ENCODE results near the gene DTHD1. TPM values are rescaled to one million over a fixed set of nuclear protein-coding genes. Genes with fewer than 3 reads are reported as not detected.

The DTHD1 gene
- polyA plus RNA-seq, 1 of the 3 experiments (the other 2 are of a cell fraction) = not detected

- CTCF ChIA-PET = interaction anchor here (0.9 kb wide), 1 partner anchor 12 kb away, joined by 3 read pairs; no protein-coding TSS in a partner anchor
- Histone ChIP-seq H3K79me2 (ENCODE audit: insufficient read depth) (no peaks in the 10 kb centered on the region), H4K20me1 (ENCODE audit: insufficient read depth) (no peaks in the 10 kb centered on the region), H3F3A (replicated peaks; ENCODE audit: insufficient read depth) (no peaks in the 10 kb centered on the region), H2AFZ (ENCODE audit: low read depth) (no peak overlapping the region), H3K27me3 (ENCODE audit: insufficient read depth) (no peaks in the 10 kb centered on the region), H3K4me3 (ENCODE audit: low read depth in 2 of 2, low read length in 1 of 2) (no peak overlapping the region), H3K36me3 (replicated peaks in 1 of 2; ENCODE audit: control insufficient read depth in 1 of 2, insufficient read depth in 2 of 2, low read length in 1 of 2) (no peaks in the 10 kb centered on the region), H3K4me2 (no peak overlapping the region), H3K9me3 (no peaks in the 10 kb centered on the region), H3K9me2 (no peaks in the 10 kb centered on the region), H3K4me1 (ENCODE audit: control insufficient read depth in 1 of 2, insufficient read depth in 2 of 2, low read depth in 1 of 2, low read length in 1 of 2) (no peaks in the 10 kb centered on the region), H3K27ac (ENCODE audit: low read depth in 2 of 2, low read length in 1 of 2) (no peak overlapping the region), H3K9ac (no peak overlapping the region)
- POLR2A ChIA-PET = no interaction called here
- no peak for DNase-seq
- no peak for TF ChIP-seq TAF1 (IDR thresholded peaks at IDR 0.05; ENCODE audit: borderline replicate concordance, low read depth, low read length)
- TF ChIP-seq NRF1 (IDR thresholded peaks at IDR 0.05; ENCODE audit: low read depth, low read length) = no peak
- TF ChIP-seq REST (IDR thresholded peaks at IDR 0.05; ENCODE audit: low read depth, low read length) = no peak
- TF ChIP-seq MEF2A (IDR thresholded peaks at IDR 0.05; ENCODE audit: borderline replicate concordance, low read depth) = no peak
- no peak for TF ChIP-seq RXRA (IDR thresholded peaks at IDR 0.05; ENCODE audit: borderline replicate concordance, low read depth)
- TF ChIP-seq FOXM1 (IDR thresholded peaks at IDR 0.05; ENCODE audit: low read depth) = no peak
- TF ChIP-seq GATA2 (CRISPR knock-in tag; IDR thresholded peaks at IDR 0.05) = no peak
- no peak for TF ChIP-seq FOXJ3 (CRISPR knock-in tag; IDR thresholded peaks at IDR 0.05)
- no peak for TF ChIP-seq IRF3 (IDR thresholded peaks at IDR 0.05; ENCODE audit: low read depth, low read length)
- no peak for TF ChIP-seq GABPA (IDR thresholded peaks at IDR 0.05; ENCODE audit: low read depth)
- no peak for TF ChIP-seq JUND (IDR thresholded peaks at IDR 0.05)
- TF ChIP-seq USF1 (IDR thresholded peaks at IDR 0.05; ENCODE audit: borderline replicate concordance, low read depth) = no peak
- no peak for TF ChIP-seq PBX3 (IDR thresholded peaks at IDR 0.05)
- TF ChIP-seq EZH2phosphoT487 (IDR thresholded peaks at IDR 0.05; ENCODE audit: borderline replicate concordance, low read depth) = no peak
- TF ChIP-seq POLR2AphosphoS5 (IDR thresholded peaks at IDR 0.05; ENCODE audit: low read depth, low read length) = no peak
- no peak for TF ChIP-seq CTCF (IDR thresholded peaks at IDR 0.05)
- no peak for TF ChIP-seq RCOR1 (IDR thresholded peaks at IDR 0.05; ENCODE audit: low read length)
- no peak for TF ChIP-seq CHD2 (IDR thresholded peaks at IDR 0.05; ENCODE audit: low read length, partially characterized antibody)
- 22% methylated on average over 5 of the region's 5 CpGs for WGBS (ENCODE audit: low lambda C conversion rate)
These were observed 46.0 kb downstream of the DTHD1 start for GRCh38 chr4:36327400-36327799.

Measured in SK-N-SH (cell line).